SJSA1 (cell line): ENCODE measurements around the gene UBXN6. TPM values are rescaled to one million over a fixed set of nuclear protein-coding genes. Genes with fewer than 3 reads are reported as not detected.
A peak's percentile ranks its signal among the peaks of the same experiment; 100 is the strongest.

Experiments
- DNase-seq, 2 experiments: peaks; one replicate each; pipeline ENCODE4 v3.0.0-alpha.2; 2015 to 2020; ENCODE audit warnings: low spot score in 2 of 2, low read depth in 1 of 2
- H3K27ac ChIP-seq: fragments of 250-450 bp; sonication (Bioruptor Pico); 2 replicates; pipeline ENCODE4 v1.5.1; 2020; ENCODE audit warnings: mild to moderate bottlenecking, moderate library complexity
- H3K27me3 ChIP-seq: fragments of 250-450 bp; sonication (Bioruptor Pico); replicated peaks from 2 replicates; pipeline ENCODE4 v1.5.1; 2020; ENCODE audit warnings: mild to moderate bottlenecking, moderate library complexity
- H3K36me3 ChIP-seq: fragments of 250-450 bp; sonication (Bioruptor Pico); 2 replicates; pipeline ENCODE4 v1.5.1; 2020; ENCODE audit warnings: mild to moderate bottlenecking
- H3K4me1 ChIP-seq: fragments of 250-450 bp; sonication (Bioruptor Pico); replicated peaks from 2 replicates; pipeline ENCODE4 v1.6.1; 2021; ENCODE audit warnings: mild to moderate bottlenecking
- H3K4me3 ChIP-seq: fragments of 250-450 bp; sonication (Bioruptor Pico); 2 replicates; pipeline ENCODE4 v1.5.1; 2020; ENCODE audit warnings: mild to moderate bottlenecking
- H3K9me3 ChIP-seq: fragments of 250-450 bp; sonication (Bioruptor Pico); replicated peaks from 2 replicates; pipeline ENCODE4 v1.5.1; 2020; ENCODE audit warnings: mild to moderate bottlenecking
- total RNA-seq: library from RNA; depleted of rRNA; stranded (reverse); fragments of >200 nt; shearing (Covaris generic); gene quantifications from 2 replicates; pipeline ENCODE4 v1.2.3, GENCODE V29; 2014

The UBXN6 gene
- total RNA-seq, 1 experiment from 2014 or later, result 39.3 TPM

DNA sequence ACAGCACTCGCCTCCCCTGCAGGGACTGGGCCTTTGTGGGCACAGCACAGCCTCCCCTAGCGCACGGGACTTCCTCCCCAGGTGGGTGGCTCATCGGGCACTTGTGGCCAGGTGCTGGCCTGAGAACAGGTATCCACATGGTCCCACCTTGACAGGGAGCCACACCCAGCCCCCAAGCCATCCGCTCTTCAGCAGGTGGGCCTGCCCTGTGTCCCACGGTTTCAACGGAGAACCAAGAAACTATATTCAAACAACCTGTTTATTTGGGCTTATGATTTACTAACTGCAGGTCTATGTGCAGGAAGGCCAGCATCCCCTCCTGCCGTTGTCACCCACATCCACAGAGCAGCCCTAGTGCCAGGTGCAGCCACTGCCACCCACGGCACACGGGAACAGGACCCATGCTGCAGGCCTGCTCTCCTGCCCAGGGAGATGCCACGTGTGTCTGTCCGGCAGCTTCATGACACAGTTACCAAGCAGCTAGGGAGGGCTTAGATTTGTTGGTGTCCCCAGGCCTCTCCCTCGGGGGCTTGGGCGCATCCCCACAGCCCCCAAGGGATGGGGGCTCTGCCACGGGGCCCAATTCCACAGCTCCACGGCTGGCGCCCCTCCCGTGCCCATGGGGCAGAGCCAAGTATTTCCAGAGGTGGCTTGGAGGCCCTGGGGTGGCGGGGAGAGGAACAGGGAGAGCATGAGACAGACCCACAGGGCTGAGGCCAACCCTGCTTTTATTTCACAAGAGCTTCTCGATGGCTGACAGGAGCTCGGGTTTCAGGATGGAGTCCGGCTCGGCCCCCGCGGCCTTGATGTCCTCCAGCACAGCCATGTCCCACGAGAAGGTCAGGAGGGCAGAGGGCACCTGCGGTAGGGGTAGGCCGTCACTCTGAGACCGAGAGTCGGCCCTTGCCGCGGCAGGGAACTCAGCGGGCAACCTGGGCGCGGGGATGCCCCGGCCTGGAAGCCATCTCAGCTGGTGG, 12.5 kb downstream of the UBXN6 start:
- peaks cover 94% of the 10 kb centered on the region for H3K36me3 ChIP-seq
- H3K27ac ChIP-seq, result no peak overlapping the region
- H3K4me3 ChIP-seq, result no peak overlapping the region
- no peaks in the 10 kb centered on the region for H3K27me3 ChIP-seq
- DNase-seq, result peak in 1 of 2 experiments; percentile 48
- H3K9me3 ChIP-seq, result no peaks in the 10 kb centered on the region
- no peaks in the 10 kb centered on the region for H3K4me1 ChIP-seq

DNA sequence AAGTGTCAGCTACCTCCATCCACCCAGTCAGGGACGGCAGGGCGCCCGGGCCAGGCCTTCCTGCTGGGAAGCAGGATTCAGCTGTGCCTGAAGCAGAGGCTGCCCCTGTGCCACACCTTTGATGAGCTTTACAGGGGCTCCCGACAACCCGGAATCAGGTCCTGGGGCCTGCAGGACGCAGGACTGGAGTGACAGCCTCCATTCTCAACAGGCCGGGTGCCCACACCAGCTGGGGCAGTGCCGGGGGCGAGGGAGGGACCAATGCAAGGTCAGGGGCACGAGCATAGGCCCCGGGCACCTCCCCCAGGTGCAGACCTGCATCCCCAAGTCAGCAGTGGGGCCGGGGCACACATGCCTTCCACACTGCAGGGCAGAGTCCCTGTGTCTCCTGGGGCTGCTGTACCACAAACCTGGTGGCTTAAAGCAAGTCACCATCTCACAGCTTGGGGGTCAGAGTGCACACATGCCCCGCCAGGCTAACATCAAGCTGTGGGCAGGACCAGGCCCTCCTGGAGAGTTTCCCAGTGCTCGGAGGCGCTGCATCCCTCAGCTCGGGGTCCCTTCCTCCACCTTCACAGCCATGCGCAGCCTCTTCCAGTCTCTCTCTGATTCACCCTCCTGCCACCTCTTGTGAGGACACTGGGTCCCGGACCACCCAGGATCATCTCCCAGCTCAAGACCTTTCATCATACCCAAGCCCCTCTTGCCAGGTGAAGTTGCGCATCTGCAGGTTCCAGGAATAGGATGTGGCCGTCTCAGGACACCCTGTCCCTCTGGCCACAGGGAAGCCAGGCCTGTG, 13.4 kb downstream of the UBXN6 start:
- H3K36me3 ChIP-seq, result peaks cover 95% of the 10 kb centered on the region
- no peaks in the 10 kb centered on the region for H3K27me3 ChIP-seq
- no peaks in the 10 kb centered on the region for H3K9me3 ChIP-seq
- no peaks in the 10 kb centered on the region for H3K4me1 ChIP-seq
- no peak overlapping the region for H3K4me3 ChIP-seq
- DNase-seq, result peak in 1 of 2 experiments; percentile 43
- no peak overlapping the region for H3K27ac ChIP-seq

DNA sequence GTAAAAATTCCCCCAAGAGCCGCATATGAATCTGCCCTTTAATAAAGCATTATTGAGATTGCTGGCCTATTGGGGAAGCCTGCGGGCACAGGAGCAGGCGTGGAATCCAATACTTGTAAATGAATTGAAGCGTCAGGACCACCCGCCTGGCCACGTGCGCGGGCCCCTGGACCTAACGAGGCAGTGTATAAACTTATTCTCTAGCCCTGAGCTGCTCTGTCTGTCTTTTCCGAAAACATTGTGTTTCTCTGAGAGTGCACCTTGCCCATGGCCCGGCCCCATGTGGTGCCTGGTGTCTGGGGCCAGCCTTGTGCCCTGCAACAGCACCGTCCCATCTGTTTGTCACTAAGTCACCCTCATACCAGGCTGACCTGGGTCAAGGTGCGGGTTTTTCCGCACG, 14.4 kb downstream of the UBXN6 start:
- H3K4me1 ChIP-seq, result no peaks in the 10 kb centered on the region
- H3K4me3 ChIP-seq, result no peak overlapping the region
- no peaks in the 10 kb centered on the region for H3K9me3 ChIP-seq
- no peaks in the 10 kb centered on the region for H3K27me3 ChIP-seq
- H3K27ac ChIP-seq, result no peak overlapping the region
- DNase-seq, result no peak
- peaks cover 92% of the 10 kb centered on the region for H3K36me3 ChIP-seq

DNA sequence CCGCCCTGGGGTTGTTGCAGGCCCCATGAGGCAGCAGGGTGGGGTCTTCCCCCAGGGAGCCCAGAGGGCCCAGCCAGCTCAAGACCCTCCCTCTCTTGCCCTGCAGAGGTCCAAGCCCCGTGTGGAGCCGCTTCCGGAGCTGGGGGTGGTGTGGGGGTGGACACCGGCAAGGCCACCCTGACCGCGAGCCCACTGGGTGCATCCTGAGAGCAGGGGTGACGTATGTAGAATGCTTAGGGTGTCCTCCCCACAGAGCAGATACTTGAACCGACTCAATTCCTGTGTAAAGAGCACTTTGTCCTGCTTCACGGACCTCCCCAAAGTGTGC, 14.8 kb downstream of the UBXN6 start:
- Histone ChIP-seq H3K4me3 (no peak overlapping the region), H3K4me1 (no peaks in the 10 kb centered on the region), H3K27me3 (no peaks in the 10 kb centered on the region), H3K36me3 (peaks cover 92% of the 10 kb centered on the region), H3K9me3 (no peaks in the 10 kb centered on the region), H3K27ac (no peak overlapping the region)
- DNase-seq, result no peak

DNA sequence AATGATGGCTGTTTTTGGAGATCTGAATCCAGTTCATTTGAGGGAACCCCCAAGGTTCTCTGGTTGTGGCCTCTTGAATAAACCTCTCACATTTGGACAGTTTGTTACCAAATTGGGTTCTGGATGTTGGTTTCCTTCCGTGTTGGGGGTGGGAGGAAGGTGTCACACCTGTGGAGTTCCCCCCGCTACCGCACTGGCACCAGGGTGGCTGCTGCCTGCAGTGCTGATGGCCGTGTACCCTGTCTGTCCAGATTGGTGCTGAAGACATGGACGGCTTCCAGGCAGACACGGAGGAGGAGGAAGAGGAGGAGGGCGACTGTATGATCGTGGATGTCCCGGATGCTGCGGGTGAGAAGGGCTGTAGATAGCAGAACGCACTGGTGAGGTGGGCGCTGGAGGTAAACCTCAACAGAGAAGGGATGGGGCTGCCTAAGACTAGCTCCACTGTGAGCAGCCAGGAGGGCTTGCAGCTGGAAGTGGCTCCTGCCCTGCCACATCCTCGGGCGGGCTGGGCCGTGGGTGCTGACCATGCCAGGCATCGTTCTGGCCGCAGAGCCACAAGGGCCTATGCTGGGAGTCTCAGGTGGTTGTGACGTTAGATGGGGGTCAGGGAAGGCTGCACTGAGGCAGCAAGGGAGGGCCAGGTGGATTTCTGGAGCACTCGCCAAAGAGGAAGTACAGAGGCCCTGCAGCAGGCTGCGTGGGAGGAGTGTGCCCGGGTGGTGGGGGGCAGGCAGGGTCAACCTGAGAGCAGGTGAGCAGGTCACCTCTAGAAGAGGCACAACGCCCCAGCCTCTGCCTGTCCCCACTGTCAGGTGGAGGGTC, 15.4 kb downstream of the UBXN6 start:
- H3K27ac ChIP-seq, result no peak overlapping the region
- DNase-seq, result no peak
- peaks cover 90% of the 10 kb centered on the region for H3K36me3 ChIP-seq
- H3K4me3 ChIP-seq, result no peak overlapping the region
- H3K27me3 ChIP-seq, result no peaks in the 10 kb centered on the region
- H3K4me1 ChIP-seq, result no peaks in the 10 kb centered on the region
- no peaks in the 10 kb centered on the region for H3K9me3 ChIP-seq

DNA sequence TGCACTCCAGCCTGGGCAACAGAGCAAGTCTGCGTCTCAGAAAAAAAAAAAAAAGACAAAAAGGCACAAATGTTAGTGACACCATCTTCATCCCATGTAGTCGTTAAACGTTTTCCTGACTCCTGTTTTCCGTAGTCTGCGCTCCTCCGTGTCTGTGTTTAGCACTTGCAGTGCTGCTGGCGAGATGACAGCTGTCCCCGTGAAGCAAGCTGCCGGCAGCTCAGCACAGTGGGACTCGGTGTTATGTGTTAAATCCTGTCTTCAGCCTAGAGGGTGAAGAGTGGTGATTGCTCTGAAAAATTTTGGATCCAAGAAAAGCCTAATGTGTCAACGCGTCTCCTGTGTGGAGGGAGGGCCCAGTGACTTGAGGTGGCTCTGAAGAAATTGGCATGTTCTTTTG, 18.4 kb downstream of the UBXN6 start:
- H3K4me3 ChIP-seq, result no peak overlapping the region
- DNase-seq, result no peak
- no peaks in the 10 kb centered on the region for H3K4me1 ChIP-seq
- H3K27me3 ChIP-seq, result no peaks in the 10 kb centered on the region
- H3K27ac ChIP-seq, result no peak overlapping the region
- H3K9me3 ChIP-seq, result no peaks in the 10 kb centered on the region
- H3K36me3 ChIP-seq, result peaks cover 85% of the 10 kb centered on the region

DNA sequence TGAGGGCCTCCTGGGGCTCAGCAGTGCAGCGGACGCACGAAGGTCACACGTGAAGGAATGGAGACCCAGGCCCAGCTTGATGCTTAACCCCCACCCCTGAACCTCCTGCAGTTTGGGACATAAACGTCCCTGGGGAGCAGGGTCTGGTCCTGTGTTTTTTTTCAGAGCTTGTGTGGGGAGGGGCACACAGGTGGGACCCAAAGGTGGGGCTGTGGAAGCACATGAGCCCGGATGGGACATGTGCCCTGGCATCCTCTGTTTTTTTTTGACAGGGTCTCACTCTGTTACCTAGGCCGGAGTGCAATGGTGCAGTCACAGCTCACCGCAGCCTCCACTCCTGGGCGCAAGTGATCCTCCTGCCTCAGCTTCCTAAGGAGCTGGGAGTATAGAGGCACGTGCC, 20.5 kb downstream of the UBXN6 start:
- no peaks in the 10 kb centered on the region for H3K4me1 ChIP-seq
- no peak for DNase-seq
- no peaks in the 10 kb centered on the region for H3K9me3 ChIP-seq
- no peaks in the 10 kb centered on the region for H3K27me3 ChIP-seq
- H3K36me3 ChIP-seq, result peaks cover 87% of the 10 kb centered on the region
- H3K4me3 ChIP-seq, result no peak overlapping the region
- no peak overlapping the region for H3K27ac ChIP-seq

DNA sequence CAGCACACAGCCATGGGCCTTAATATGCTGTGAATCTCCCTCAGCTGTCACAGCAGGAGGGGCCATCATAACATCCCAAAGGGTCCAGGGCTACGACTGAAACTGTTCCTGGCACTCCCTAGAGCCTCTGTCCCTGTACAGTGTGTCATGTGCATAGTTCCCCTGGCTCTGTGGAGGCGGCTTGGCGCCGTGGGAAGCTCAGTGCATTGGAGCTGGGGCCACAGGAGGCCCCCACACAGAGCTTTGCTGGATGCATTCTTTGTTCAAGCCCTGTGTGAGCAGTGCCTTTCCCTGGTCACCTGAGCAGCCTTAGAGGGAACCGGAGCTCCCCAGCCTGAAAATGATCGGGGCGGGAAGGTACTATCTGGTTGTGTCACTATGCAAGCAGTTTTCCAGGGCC, 21.4 kb downstream of the UBXN6 start:
- H3K27me3 ChIP-seq, result no peaks in the 10 kb centered on the region
- H3K36me3 ChIP-seq, result peaks cover 88% of the 10 kb centered on the region
- DNase-seq, result no peak
- H3K9me3 ChIP-seq, result no peaks in the 10 kb centered on the region
- H3K27ac ChIP-seq, result no peak overlapping the region
- no peak overlapping the region for H3K4me3 ChIP-seq
- no peaks in the 10 kb centered on the region for H3K4me1 ChIP-seq

DNA sequence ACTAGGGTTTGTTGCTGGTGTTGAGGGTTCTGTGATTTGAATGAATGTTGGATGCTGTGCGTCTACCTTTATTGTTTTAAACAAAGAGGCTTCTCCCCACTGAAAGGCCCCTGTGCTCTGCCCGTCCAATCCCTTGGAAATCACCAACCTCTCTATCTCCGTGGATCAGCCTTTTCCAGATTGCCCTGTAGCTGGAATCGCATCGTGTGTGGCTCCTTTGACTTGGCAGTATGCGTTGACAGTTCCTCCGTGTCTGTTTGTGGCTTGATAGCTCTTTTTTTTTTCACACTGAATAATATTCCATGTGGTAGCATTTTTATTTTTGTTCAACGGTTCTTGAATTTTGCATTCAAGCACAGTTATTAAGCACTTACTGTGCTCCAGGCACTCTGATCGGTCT, 23.2 kb downstream of the UBXN6 start:
- Histone ChIP-seq H3K9me3 (no peaks in the 10 kb centered on the region), H3K4me1 (no peaks in the 10 kb centered on the region), H3K36me3 (peaks cover 89% of the 10 kb centered on the region), H3K27ac (no peak overlapping the region), H3K4me3 (no peak overlapping the region), H3K27me3 (no peaks in the 10 kb centered on the region)
- DNase-seq, result no peak

- no peak overlapping the region for H3K4me3 ChIP-seq
- H3K4me1 ChIP-seq, result no peaks in the 10 kb centered on the region
- H3K9me3 ChIP-seq, result no peaks in the 10 kb centered on the region
- DNase-seq, result no peak
- no peak overlapping the region for H3K27ac ChIP-seq
- H3K36me3 ChIP-seq, result peaks cover 91% of the 10 kb centered on the region
- H3K27me3 ChIP-seq, result no peaks in the 10 kb centered on the region
Observed at GRCh38 chr19:4432918-4433506, 24.6 kb downstream of the UBXN6 start.

DNA sequence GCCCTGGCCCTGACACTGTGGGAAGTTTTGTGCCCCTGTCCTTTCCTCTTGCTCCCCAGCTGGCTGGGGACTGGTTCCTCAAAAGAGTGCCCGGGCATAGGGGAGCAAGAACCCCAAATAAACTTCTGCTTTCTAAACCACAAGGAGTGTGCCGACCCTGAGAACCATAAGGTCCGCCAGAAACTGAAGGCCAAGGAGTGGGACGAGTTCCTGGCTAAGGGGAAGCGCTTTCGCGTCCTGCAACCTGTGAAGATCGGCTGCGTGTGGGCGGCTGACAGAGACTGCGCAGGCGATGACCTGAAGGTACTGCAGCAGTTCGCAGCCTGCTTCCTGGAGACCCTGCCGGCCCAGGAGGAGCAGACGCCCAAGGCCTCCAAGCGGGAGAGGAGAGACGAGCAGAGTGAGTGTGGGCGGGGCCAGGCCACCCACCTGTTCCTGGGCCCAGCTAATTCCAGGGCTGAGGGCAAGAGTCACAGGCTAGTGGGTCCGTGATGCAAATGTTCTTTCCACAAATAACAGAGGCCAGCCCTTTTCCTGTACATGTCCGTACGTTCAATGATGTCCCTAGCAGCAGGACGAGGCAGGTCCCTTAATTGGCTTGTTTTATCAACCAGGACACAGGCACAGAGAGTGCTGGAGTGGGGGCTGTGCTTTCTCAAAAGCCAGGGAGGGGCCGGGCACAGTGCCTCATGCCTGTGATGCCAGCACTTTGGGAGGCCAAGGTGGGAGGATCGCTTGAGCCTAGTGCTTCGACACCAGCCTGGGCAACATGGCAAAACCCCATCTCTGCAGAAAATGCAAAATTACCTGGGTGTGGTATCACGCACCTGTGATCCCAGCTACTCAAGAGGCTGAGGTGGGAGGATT, 25.6 kb downstream of the UBXN6 start:
- no peaks in the 10 kb centered on the region for H3K4me1 ChIP-seq
- H3K27ac ChIP-seq, result no peak overlapping the region
- H3K36me3 ChIP-seq, result peaks cover 92% of the 10 kb centered on the region
- no peak for DNase-seq
- H3K27me3 ChIP-seq, result no peaks in the 10 kb centered on the region
- no peak overlapping the region for H3K4me3 ChIP-seq
- no peaks in the 10 kb centered on the region for H3K9me3 ChIP-seq

DNA sequence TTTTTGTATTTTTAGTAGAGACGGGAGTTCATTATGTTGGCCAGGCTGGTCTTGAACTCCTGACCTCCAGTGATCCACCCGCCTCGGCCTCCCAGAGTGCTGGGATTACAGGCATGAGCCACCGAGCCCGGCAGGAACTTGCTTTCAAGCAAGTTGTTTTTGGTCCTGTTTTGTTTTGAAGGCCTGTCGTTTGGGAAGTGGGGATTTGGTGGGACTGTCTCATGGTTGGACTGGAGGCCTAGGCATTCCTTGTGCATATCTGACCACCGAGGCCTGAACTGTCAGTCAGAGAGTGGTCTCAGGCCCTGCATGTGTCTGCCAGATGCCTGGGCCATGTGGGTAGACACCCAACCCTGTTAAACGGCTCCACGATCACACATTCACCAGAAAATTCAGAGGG, 26.3 kb downstream of the UBXN6 start:
- no peaks in the 10 kb centered on the region for H3K9me3 ChIP-seq

More for the DNA sequence above, 26.3 kb downstream of the UBXN6 start:
- H3K36me3 ChIP-seq, result peaks cover 90% of the 10 kb centered on the region
- peaks cover 4% of the 10 kb centered on the region for H3K4me1 ChIP-seq
- no peak overlapping the region for H3K27ac ChIP-seq
- H3K4me3 ChIP-seq, result no peak overlapping the region
- DNase-seq, result no peak
- no peaks in the 10 kb centered on the region for H3K27me3 ChIP-seq
